Frontal cortex (tissue), 4 donors: ENCODE measurements around the gene NUFIP2. TPM values are rescaled to one million over a fixed set of nuclear protein-coding genes. Genes with fewer than 3 reads are reported as not detected.
"Not testable (repeated sequence)": the region's sequence is repeated elsewhere in the genome, so short reads cannot be mapped to it uniquely, and the experiment has no call there.

ENCODE experiments used
- DNase-seq, 2 donors: peaks; one replicate each; pipeline ENCODE4 v3.0.0; 2012; ENCODE audit warnings: low spot score in 2 of 2
- FAIRE-seq: peaks from 2 replicates; lab custom pipeline; 2012; peaks lifted over from hg19 to GRCh38; lab: Jason Lieb, UNC
- total RNA-seq: library from RNA; depleted of rRNA; stranded (reverse); fragments of >200 nt; gene quantifications from one replicate; pipeline ENCODE4 v1.2.3, GENCODE V29; 2014
- donor health status: control.
- donor health status: control.
- donor health status: control.

NUFIP2 gene
- 42.4 TPM for total RNA-seq

- FAIRE-seq: peak; percentile 90
- DNase-seq: peak; percentile 95 to 96
Measured at GRCh38 chr17:29293890-29294579, at the start of gene NUFIP2. Gene NUFIP2 (minus strand): TSS chr17:29294148. CDS start chr17:29294059, 89 bp downstream.

GRCh38 chr17:29342158-29342765, 48.3 kb upstream of the NUFIP2 start:
- FAIRE-seq (no peak), DNase-seq (no peak)

GRCh38 chr17:29341726-29342125, 47.8 kb upstream of the NUFIP2 start:
- FAIRE-seq: no peak
- no peak for DNase-seq

- DNase-seq, FAIRE-seq: not testable (repeated sequence)
Measured at GRCh38 chr17:29339016-29339415, 45.1 kb upstream of the NUFIP2 start.

- no peak for FAIRE-seq
- DNase-seq: no peak
Measured at GRCh38 chr17:29331708-29332085, 37.7 kb upstream of the NUFIP2 start.

- DNase-seq (no peak), FAIRE-seq (no peak)
Measured at GRCh38 chr17:29331075-29331707, 37.2 kb upstream of the NUFIP2 start.

- DNase-seq: no peak
- no peak for FAIRE-seq
Measured at GRCh38 chr17:29327412-29327811, 33.5 kb upstream of the NUFIP2 start.

GRCh38 chr17:29326023-29326813, 32.3 kb upstream of the NUFIP2 start:
- DNase-seq (no peak), FAIRE-seq (no peak)

- DNase-seq (no peak), FAIRE-seq (no peak)
Measured at GRCh38 chr17:29322363-29322762, 28.4 kb upstream of the NUFIP2 start.

GRCh38 chr17:29303386-29303785, 9.4 kb upstream of the NUFIP2 start:
- DNase-seq (no peak), FAIRE-seq (no peak)

- DNase-seq: no peak
- no peak for FAIRE-seq
Measured at GRCh38 chr17:29299031-29299430, 5.1 kb upstream of the NUFIP2 start.

GRCh38 chr17:29295420-29295819, 1.5 kb upstream of the NUFIP2 start:
- FAIRE-seq: no peak
- DNase-seq: no peak

- peak in 1 of 2 donors; percentile 13 for DNase-seq
- FAIRE-seq: no peak
Measured at GRCh38 chr17:29294580-29294900, 592 bp upstream of the NUFIP2 start.

- DNase-seq (peak; percentile 37 to 70), FAIRE-seq (no peak)
Measured at GRCh38 chr17:29292992-29293889, 707 bp downstream of the NUFIP2 start.

GRCh38 chr17:29292071-29292991, 1.6 kb downstream of the NUFIP2 start:
- DNase-seq (peak; percentile 60 to 71), FAIRE-seq (no peak)

GRCh38 chr17:29291163-29291752, 2.7 kb downstream of the NUFIP2 start:
- peak; percentile 68 for FAIRE-seq
- DNase-seq: peak; percentile 32 to 41

GRCh38 chr17:29289852-29290251, 4.1 kb downstream of the NUFIP2 start:
- no peak for FAIRE-seq
- no peak for DNase-seq

GRCh38 chr17:29283961-29284360, 10.0 kb downstream of the NUFIP2 start:
- DNase-seq (no peak), FAIRE-seq (no peak)
